Fibroblast of lung (primary cell): ENCODE results near the gene JDP2.

Experiments used
- CTCF ChIP-seq, 2 donors: IDR thresholded peaks in 1 of 2; conservative IDR thresholded peaks in 1 of 2; 1 replicate in 1 of 2; 2 replicates in 1 of 2; pipeline ENCODE4 v1.5.1; 2011 to 2012; ENCODE audit warnings: low read length in 2 of 2, control low read depth in 1 of 2, inconsistent platforms in 1 of 2, low read depth in 1 of 2, mild to moderate bottlenecking in 1 of 2
- EZH2 ChIP-seq: IDR thresholded peaks from 2 replicates; pipeline ENCODE4 v1.5.1; 2012; ENCODE audit warnings: low read length, control low read depth, mild to moderate bottlenecking; ENCODE audit errors: missing control alignments

- TF ChIP-seq CTCF (conservative IDR thresholded peaks at IDR 0.05 in 1 of 2, IDR thresholded peaks at IDR 0.05 in 1 of 2; ENCODE audit: low read depth in 1 of 2, low read length in 2 of 2) (no peak), EZH2 (no peak)
These were observed 71.5 kb downstream of the JDP2 start for GRCh38 chr14:75499084-75499875.
